Measurements from ENCODE around the gene ADGRL1. TPM values are rescaled to one million over a fixed set of nuclear protein-coding genes. Genes with fewer than 3 reads are reported as not detected.

Gene ADGRL1
- total RNA-seq, 2 donors from 2014 or later: 70.8 to 82.6 TPM

GRCh38 chr19:14152713-14153112, 53.3 kb downstream of the ADGRL1 start:
- no peak overlapping the region for H3K4me3 ChIP-seq (ENCODE audit: low read length)
- DNase-seq: no peak
- peaks cover 19% of the 10 kb centered on the region for H3K36me3 ChIP-seq (ENCODE audit: control insufficient read depth, insufficient read depth, low read length)
- H3K4me3 Mint-ChIP-seq: no peak overlapping the region
- H3K9me3 ChIP-seq (ENCODE audit: control insufficient read depth, low read length): no peaks in the 10 kb centered on the region
- H3K27ac Mint-ChIP-seq: no peak overlapping the region
- TF ChIP-seq, protein P1, sequence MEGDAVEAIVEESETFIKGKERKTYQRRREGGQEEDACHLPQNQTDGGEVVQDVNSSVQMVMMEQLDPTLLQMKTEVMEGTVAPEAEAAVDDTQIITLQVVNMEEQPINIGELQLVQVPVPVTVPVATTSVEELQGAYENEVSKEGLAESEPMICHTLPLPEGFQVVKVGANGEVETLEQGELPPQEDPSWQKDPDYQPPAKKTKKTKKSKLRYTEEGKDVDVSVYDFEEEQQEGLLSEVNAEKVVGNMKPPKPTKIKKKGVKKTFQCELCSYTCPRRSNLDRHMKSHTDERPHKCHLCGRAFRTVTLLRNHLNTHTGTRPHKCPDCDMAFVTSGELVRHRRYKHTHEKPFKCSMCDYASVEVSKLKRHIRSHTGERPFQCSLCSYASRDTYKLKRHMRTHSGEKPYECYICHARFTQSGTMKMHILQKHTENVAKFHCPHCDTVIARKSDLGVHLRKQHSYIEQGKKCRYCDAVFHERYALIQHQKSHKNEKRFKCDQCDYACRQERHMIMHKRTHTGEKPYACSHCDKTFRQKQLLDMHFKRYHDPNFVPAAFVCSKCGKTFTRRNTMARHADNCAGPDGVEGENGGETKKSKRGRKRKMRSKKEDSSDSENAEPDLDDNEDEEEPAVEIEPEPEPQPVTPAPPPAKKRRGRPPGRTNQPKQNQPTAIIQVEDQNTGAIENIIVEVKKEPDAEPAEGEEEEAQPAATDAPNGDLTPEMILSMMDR (conservative IDR thresholded peaks at IDR 0.05): no peak
- no peaks in the 10 kb centered on the region for H3K27me3 ChIP-seq (ENCODE audit: control insufficient read depth, insufficient read depth, low read length, poor library complexity, severe bottlenecking)
- peaks cover 4% of the 10 kb centered on the region for H3K4me1 Mint-ChIP-seq
- 93 to 94% methylated on average over 5 to 12 of the region's 12 CpGs for WGBS, 2 experiments (ENCODE audit: insufficient coverage in 1 of 2, insufficient read length in 1 of 2)
- peaks cover 34% of the 10 kb centered on the region for H3K36me3 Mint-ChIP-seq (ENCODE audit: low read depth)
- no peaks in the 10 kb centered on the region for H3K9me3 Mint-ChIP-seq
- peaks cover 4% of the 10 kb centered on the region for H3K4me1 ChIP-seq (ENCODE audit: control insufficient read depth, insufficient read depth, low read length)
- H3K27ac ChIP-seq (ENCODE audit: low read depth, low read length): no peak overlapping the region
- no peak overlapping the region for H3K9ac ChIP-seq (ENCODE audit: extremely low read depth, low read length, poor library complexity, severe bottlenecking)
- no peaks in the 10 kb centered on the region for H3K27me3 Mint-ChIP-seq (ENCODE audit: insufficient read depth)

- Mint-ChIP-seq H3K4me1 (peaks cover 4% of the 10 kb centered on the region), H3K27ac (no peak overlapping the region), H3K36me3 (ENCODE audit: low read depth) (peaks cover 25% of the 10 kb centered on the region), H3K27me3 (ENCODE audit: insufficient read depth) (no peaks in the 10 kb centered on the region), H3K4me3 (no peak overlapping the region), H3K9me3 (no peaks in the 10 kb centered on the region)
- no peak overlapping the region for H3K27ac ChIP-seq (ENCODE audit: low read depth, low read length)
- H3K4me3 ChIP-seq (ENCODE audit: low read length): no peak overlapping the region
- TF ChIP-seq, protein P1 (conservative IDR thresholded peaks at IDR 0.05): no peak
- peaks cover 19% of the 10 kb centered on the region for H3K36me3 ChIP-seq (ENCODE audit: control insufficient read depth, insufficient read depth, low read length)
- no peak overlapping the region for H3K9ac ChIP-seq (ENCODE audit: extremely low read depth, low read length, poor library complexity, severe bottlenecking)
- 94 to 97% methylated on average over 28 to 47 of the region's 47 CpGs for WGBS, 2 experiments (ENCODE audit: insufficient coverage in 1 of 2, insufficient read length in 1 of 2)
- no peaks in the 10 kb centered on the region for H3K27me3 ChIP-seq (ENCODE audit: control insufficient read depth, insufficient read depth, low read length, poor library complexity, severe bottlenecking)
- no peak for DNase-seq
- no peaks in the 10 kb centered on the region for H3K9me3 ChIP-seq (ENCODE audit: control insufficient read depth, low read length)
- H3K4me1 ChIP-seq (ENCODE audit: control insufficient read depth, insufficient read depth, low read length): peaks cover under 1% of the 10 kb centered on the region
Observed at GRCh38 chr19:14150770-14151661, 55.0 kb downstream of the ADGRL1 start.

GRCh38 chr19:14150041-14150769, 55.8 kb downstream of the ADGRL1 start:
- Histone ChIP-seq H3K9ac (ENCODE audit: extremely low read depth, low read length, poor library complexity, severe bottlenecking) (no peak overlapping the region), H3K4me3 (ENCODE audit: low read length) (no peak overlapping the region), H3K27ac (ENCODE audit: low read depth, low read length) (peak overlapping the region; percentile 38), H3K4me1 (ENCODE audit: control insufficient read depth, insufficient read depth, low read length) (no peaks in the 10 kb centered on the region), H3K36me3 (ENCODE audit: control insufficient read depth, insufficient read depth, low read length) (peaks cover 15% of the 10 kb centered on the region), H3K27me3 (ENCODE audit: control insufficient read depth, insufficient read depth, low read length, poor library complexity, severe bottlenecking) (no peaks in the 10 kb centered on the region), H3K9me3 (ENCODE audit: control insufficient read depth, low read length) (no peaks in the 10 kb centered on the region)
- H3K36me3 Mint-ChIP-seq (ENCODE audit: low read depth): peaks cover 24% of the 10 kb centered on the region
- H3K27me3 Mint-ChIP-seq (ENCODE audit: insufficient read depth): no peaks in the 10 kb centered on the region
- H3K4me3 Mint-ChIP-seq: no peak overlapping the region
- 67 to 89% methylated on average over 3 to 10 of the region's 10 CpGs for WGBS, 2 experiments (ENCODE audit: insufficient coverage in 1 of 2, insufficient read length in 1 of 2)
- H3K27ac Mint-ChIP-seq: no peak overlapping the region
- H3K4me1 Mint-ChIP-seq: peaks cover 2% of the 10 kb centered on the region
- TF ChIP-seq, protein P1 (conservative IDR thresholded peaks at IDR 0.05): no peak
- no peaks in the 10 kb centered on the region for H3K9me3 Mint-ChIP-seq
- no peak for DNase-seq

Data from endodermal cell (in vitro differentiated cells).